GM23338 (cell line): ENCODE results near the gene TFB2M.

Source experiments
- CREB1 ChIP-seq: fragments of 250-450 bp; sonication (Bioruptor Pico); IDR thresholded peaks from 2 replicates; pipeline ENCODE4 v1.5.0; 2020; ENCODE audit warnings: low read depth, mild to moderate bottlenecking, moderate library complexity
- CTCF ChIP-seq, 2 experiments: fragments of 200-600 bp in 1 of 2; sonication (generic) in 1 of 2; conservative IDR thresholded peaks; 2 replicates each; pipeline versions ENCODE4 v1.5.1 to v1.6.1; 2016 to 2017; ENCODE audit warnings: antibody characterized with exemption in 2 of 2, low read depth in 2 of 2, mild to moderate bottlenecking in 2 of 2, moderate library complexity in 1 of 2
- EZH2 ChIP-seq: fragments of 200-600 bp; sonication (generic); IDR thresholded peaks from one replicate; pipeline ENCODE4 v1.8.0; 2017; ENCODE audit warnings: antibody characterized with exemption, mild to moderate bottlenecking, low read depth; ENCODE audit not compliant: unreplicated experiment
- EZH2phosphoT487 ChIP-seq: fragments of 200-600 bp; sonication (generic); IDR thresholded peaks from one replicate; pipeline ENCODE4 v1.8.1; 2018; ENCODE audit warnings: antibody characterized with exemption; ENCODE audit not compliant: unreplicated experiment
- JUNB ChIP-seq: IDR thresholded peaks from one replicate; pipeline ENCODE4 v1.6.1; 2016; ENCODE audit warnings: antibody characterized with exemption; ENCODE audit not compliant: unreplicated experiment
- POLR2AphosphoS5 ChIP-seq: IDR thresholded peaks from 2 replicates; pipeline ENCODE4 v1.6.1; 2016; ENCODE audit warnings: antibody characterized with exemption, low read depth
- REST ChIP-seq: IDR thresholded peaks from one replicate; pipeline ENCODE4 v1.6.1; 2018; ENCODE audit warnings: antibody characterized with exemption; ENCODE audit not compliant: unreplicated experiment
- STAT1 ChIP-seq: IDR thresholded peaks from one replicate; pipeline ENCODE4 v1.6.1; 2016; ENCODE audit warnings: antibody characterized with exemption; ENCODE audit not compliant: unreplicated experiment
- TF ChIP-seq, protein P1 (sequence below): fragments of 250-450 bp; sonication (Bioruptor Pico); IDR thresholded peaks from 2 replicates; pipeline ENCODE4 v1.5.0; 2020; ENCODE audit warnings: mild to moderate bottlenecking, moderate library complexity
- TF ChIP-seq, protein P2 (sequence below): IDR thresholded peaks from 2 replicates; pipeline ENCODE4 v1.6.1; 2016; ENCODE audit warnings: antibody characterized with exemption

DNA sequence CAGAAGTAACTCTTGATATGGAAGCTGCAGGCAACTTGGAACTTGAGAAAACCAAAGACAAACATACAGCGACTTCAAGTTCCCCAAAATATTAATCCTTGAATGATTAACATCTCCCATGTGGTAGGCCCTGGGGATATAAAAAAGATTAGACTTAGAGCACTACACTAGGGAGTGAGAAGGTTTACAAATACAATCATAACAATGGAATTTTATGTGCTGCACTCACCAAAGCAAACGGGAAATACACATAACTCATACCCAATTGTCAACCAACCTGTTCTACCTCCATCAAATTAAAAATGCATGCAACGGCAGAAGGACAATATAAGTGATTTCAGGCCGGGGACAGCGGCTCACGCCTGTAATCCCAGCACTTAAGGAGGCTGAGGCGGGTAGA lies 62.7 kb downstream of the TFB2M start:
- TF ChIP-seq CTCF (conservative IDR thresholded peaks at IDR 0.05; ENCODE audit: low read depth in 2 of 2) = no peak
- TF ChIP-seq REST = no peak
- TF ChIP-seq EZH2phosphoT487 = no peak
- TF ChIP-seq POLR2AphosphoS5 = no peak
- TF ChIP-seq EZH2 = no peak
- no peak for TF ChIP-seq CREB1 (CRISPR knock-in tag)
- TF ChIP-seq, protein P1, sequence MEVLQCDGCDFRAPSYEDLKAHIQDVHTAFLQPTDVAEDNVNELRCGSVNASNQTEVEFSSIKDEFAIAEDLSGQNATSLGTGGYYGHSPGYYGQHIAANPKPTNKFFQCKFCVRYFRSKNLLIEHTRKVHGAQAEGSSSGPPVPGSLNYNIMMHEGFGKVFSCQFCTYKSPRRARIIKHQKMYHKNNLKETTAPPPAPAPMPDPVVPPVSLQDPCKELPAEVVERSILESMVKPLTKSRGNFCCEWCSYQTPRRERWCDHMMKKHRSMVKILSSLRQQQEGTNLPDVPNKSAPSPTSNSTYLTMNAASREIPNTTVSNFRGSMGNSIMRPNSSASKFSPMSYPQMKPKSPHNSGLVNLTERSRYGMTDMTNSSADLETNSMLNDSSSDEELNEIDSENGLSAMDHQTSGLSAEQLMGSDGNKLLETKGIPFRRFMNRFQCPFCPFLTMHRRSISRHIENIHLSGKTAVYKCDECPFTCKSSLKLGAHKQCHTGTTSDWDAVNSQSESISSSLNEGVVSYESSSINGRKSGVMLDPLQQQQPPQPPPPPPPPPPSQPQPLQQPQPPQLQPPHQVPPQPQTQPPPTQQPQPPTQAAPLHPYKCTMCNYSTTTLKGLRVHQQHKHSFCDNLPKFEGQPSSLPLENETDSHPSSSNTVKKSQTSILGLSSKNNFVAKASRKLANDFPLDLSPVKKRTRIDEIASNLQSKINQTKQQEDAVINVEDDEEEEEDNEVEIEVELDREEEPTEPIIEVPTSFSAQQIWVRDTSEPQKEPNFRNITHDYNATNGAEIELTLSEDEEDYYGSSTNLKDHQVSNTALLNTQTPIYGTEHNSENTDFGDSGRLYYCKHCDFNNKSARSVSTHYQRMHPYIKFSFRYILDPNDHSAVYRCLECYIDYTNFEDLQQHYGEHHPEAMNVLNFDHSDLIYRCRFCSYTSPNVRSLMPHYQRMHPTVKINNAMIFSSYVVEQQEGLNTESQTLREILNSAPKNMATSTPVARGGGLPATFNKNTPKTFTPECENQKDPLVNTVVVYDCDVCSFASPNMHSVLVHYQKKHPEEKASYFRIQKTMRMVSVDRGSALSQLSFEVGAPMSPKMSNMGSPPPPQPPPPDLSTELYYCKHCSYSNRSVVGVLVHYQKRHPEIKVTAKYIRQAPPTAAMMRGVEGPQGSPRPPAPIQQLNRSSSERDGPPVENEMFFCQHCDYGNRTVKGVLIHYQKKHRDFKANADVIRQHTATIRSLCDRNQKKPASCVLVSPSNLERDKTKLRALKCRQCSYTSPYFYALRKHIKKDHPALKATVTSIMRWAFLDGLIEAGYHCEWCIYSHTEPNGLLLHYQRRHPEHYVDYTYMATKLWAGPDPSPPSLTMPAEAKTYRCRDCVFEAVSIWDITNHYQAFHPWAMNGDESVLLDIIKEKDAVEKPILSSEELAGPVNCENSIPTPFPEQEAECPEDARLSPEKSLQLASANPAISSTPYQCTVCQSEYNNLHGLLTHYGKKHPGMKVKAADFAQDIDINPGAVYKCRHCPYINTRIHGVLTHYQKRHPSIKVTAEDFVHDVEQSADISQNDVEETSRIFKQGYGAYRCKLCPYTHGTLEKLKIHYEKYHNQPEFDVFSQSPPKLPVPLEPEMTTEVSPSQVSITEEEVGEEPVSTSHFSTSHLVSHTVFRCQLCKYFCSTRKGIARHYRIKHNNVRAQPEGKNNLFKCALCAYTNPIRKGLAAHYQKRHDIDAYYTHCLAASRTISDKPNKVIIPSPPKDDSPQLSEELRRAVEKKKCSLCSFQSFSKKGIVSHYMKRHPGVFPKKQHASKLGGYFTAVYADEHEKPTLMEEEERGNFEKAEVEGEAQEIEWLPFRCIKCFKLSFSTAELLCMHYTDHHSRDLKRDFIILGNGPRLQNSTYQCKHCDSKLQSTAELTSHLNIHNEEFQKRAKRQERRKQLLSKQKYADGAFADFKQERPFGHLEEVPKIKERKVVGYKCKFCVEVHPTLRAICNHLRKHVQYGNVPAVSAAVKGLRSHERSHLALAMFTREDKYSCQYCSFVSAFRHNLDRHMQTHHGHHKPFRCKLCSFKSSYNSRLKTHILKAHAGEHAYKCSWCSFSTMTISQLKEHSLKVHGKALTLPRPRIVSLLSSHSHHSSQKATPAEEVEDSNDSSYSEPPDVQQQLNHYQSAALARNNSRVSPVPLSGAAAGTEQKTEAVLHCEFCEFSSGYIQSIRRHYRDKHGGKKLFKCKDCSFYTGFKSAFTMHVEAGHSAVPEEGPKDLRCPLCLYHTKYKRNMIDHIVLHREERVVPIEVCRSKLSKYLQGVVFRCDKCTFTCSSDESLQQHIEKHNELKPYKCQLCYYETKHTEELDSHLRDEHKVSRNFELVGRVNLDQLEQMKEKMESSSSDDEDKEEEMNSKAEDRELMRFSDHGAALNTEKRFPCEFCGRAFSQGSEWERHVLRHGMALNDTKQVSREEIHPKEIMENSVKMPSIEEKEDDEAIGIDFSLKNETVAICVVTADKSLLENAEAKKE (CRISPR knock-in tag) = no peak
- TF ChIP-seq JUNB = no peak
- TF ChIP-seq, protein P2, sequence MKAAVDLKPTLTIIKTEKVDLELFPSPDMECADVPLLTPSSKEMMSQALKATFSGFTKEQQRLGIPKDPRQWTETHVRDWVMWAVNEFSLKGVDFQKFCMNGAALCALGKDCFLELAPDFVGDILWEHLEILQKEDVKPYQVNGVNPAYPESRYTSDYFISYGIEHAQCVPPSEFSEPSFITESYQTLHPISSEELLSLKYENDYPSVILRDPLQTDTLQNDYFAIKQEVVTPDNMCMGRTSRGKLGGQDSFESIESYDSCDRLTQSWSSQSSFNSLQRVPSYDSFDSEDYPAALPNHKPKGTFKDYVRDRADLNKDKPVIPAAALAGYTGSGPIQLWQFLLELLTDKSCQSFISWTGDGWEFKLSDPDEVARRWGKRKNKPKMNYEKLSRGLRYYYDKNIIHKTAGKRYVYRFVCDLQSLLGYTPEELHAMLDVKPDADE = no peak
- TF ChIP-seq STAT1 = no peak
